H1 (cell line): Measurements from ENCODE around the gene HES7. TPM values are rescaled to one million over a fixed set of nuclear protein-coding genes. Genes with fewer than 3 reads are reported as not detected.

ENCODE experiments used
- CTCF ChIA-PET: fragments of 300-600 bp; sonication (Branson Sonifier 250); formaldehyde crosslinking; loops from one replicate; lab custom pipeline; 2021; ENCODE audit not compliant: partially characterized antibody; lab: Charles Lee
- POLR2A ChIA-PET: fragments of 300-600 bp; sonication (Branson Sonifier 250); formaldehyde crosslinking; loops from one replicate; lab custom pipeline; 2021; ENCODE audit warnings: inconsistent platforms; ENCODE audit not compliant: partially characterized antibody; lab: Charles Lee
- DNase-seq, 2 experiments: peaks; one replicate each; pipeline versions ENCODE4 v3.0.0 to v3.0.0-alpha.2; 2010 to 2022; ENCODE audit warnings: low spot score in 2 of 2, low read depth in 1 of 2, mixed read lengths in 1 of 2
- FAIRE-seq: peaks from 2 replicates; lab custom pipeline; 2011; peaks lifted over from hg19 to GRCh38; lab: Jason Lieb, UNC
- H2AFZ ChIP-seq: 2 replicates; pipeline ENCODE4 v1.8.1; 2012; ENCODE audit warnings: low read length, inconsistent platforms
- H2AK5ac ChIP-seq: 2 replicates; pipeline ENCODE4 v1.6.1; 2013; ENCODE audit warnings: low read depth, low read length
- H2BK120ac ChIP-seq: replicated peaks from 2 replicates; pipeline ENCODE3; 2013; ENCODE audit warnings: low read depth, low read length, inconsistent platforms
- H2BK12ac ChIP-seq: 2 replicates; pipeline ENCODE4 v1.6.1; 2013; ENCODE audit warnings: low read depth, low read length
- H2BK15ac ChIP-seq: 2 replicates; pipeline ENCODE4 v1.6.1; 2013; ENCODE audit warnings: low read length
- H2BK20ac ChIP-seq: 2 replicates; pipeline ENCODE4 v1.6.1; 2013; ENCODE audit warnings: low read length
- H2BK5ac ChIP-seq: 2 replicates; pipeline ENCODE4 v1.6.1; 2013; ENCODE audit warnings: low read depth, low read length
- H3K14ac ChIP-seq: 2 replicates; pipeline ENCODE4 v1.6.1; 2013; ENCODE audit warnings: inconsistent platforms; ENCODE audit not compliant: insufficient read length
- H3K18ac ChIP-seq: 2 replicates; pipeline ENCODE4 v1.6.1; 2013; ENCODE audit warnings: low read length; ENCODE audit errors: extremely low read depth
- H3K23ac ChIP-seq: 2 replicates; pipeline ENCODE4 v1.6.1; 2013; ENCODE audit warnings: inconsistent platforms; ENCODE audit not compliant: insufficient read length
- H3K23me2 ChIP-seq: 2 replicates; pipeline ENCODE4 v1.6.1; 2013; ENCODE audit warnings: low read depth, low read length
- H3K27ac ChIP-seq: 2 replicates; pipeline ENCODE4 v1.6.1; 2011; ENCODE audit warnings: low read depth, low read length, inconsistent platforms
- H3K27me3 ChIP-seq, 4 experiments: replicated peaks in 1 of 4; 1 replicate in 1 of 4; 2 replicates in 3 of 4; pipeline versions ENCODE4 v1.6.1 to v1.8.1; 2011 to 2013; ENCODE audit warnings: low read length in 3 of 4, mild to moderate bottlenecking in 3 of 4, inconsistent platforms in 2 of 4, mixed read lengths in 2 of 4, moderate library complexity in 1 of 4; ENCODE audit not compliant: control insufficient read depth in 3 of 4, insufficient read depth in 3 of 4; ENCODE audit errors: extremely low read depth in 1 of 4
- H3K36me3 ChIP-seq, 4 experiments: 2 replicates each; pipeline versions ENCODE4 v1.6.1 to v1.8.1; 2011 to 2013; ENCODE audit warnings: mild to moderate bottlenecking in 4 of 4, low read length in 3 of 4, moderate library complexity in 2 of 4, control low read depth in 1 of 4, inconsistent platforms in 1 of 4; ENCODE audit not compliant: insufficient read depth in 4 of 4, control insufficient read depth in 2 of 4
- H3K4ac ChIP-seq: replicated peaks from 2 replicates; pipeline ENCODE3; 2013; ENCODE audit warnings: low read length, low read depth, mixed read lengths, inconsistent platforms; ENCODE audit not compliant: insufficient read length
- H3K4me1 ChIP-seq, 4 experiments: replicated peaks in 1 of 4; 1 replicate in 1 of 4; 2 replicates in 3 of 4; pipeline versions ENCODE4 v1.6.1 to v1.8.1; 2011 to 2013; ENCODE audit warnings: low read length in 3 of 4, inconsistent platforms in 2 of 4, mixed read lengths in 1 of 4; ENCODE audit not compliant: insufficient read depth in 4 of 4, control insufficient read depth in 3 of 4
- H3K4me2 ChIP-seq, 2 experiments: 2 replicates each; pipeline versions ENCODE4 v1.6.1 to v1.8.1; 2011 to 2013; ENCODE audit warnings: low read depth in 2 of 2, low read length in 2 of 2, control low read depth in 1 of 2, inconsistent platforms in 1 of 2, mild to moderate bottlenecking in 1 of 2; ENCODE audit not compliant: insufficient read depth in 1 of 2
- H3K4me3 ChIP-seq, 4 experiments: fragments of 200-600, 300-600 bp in 1 of 4; sonication (generic), shearing (Covaris generic), sonication (Bioruptor Twin) in 1 of 4; 2 replicates each; pipeline versions ENCODE4 v1.5.1 to v1.8.1; 2011 to 2016; ENCODE audit warnings: low read length in 4 of 4, low read depth in 3 of 4, control low read depth in 2 of 4, inconsistent platforms in 2 of 4, mild to moderate bottlenecking in 2 of 4, mixed read lengths in 1 of 4, moderate library complexity in 1 of 4; ENCODE audit not compliant: insufficient read depth in 2 of 4; ENCODE audit errors: extremely low read depth in 1 of 4
- H3K56ac ChIP-seq: replicated peaks from 2 replicates; pipeline ENCODE3; 2013; ENCODE audit warnings: low read depth, mild to moderate bottlenecking, mixed read lengths, low read length, inconsistent platforms; ENCODE audit not compliant: insufficient read length
- H3K79me1 ChIP-seq: 2 replicates; pipeline ENCODE4 v1.6.1; 2013; ENCODE audit warnings: low read depth, low read length, control low read depth
- H3K79me2 ChIP-seq, 2 experiments: 2 replicates each; pipeline versions ENCODE4 v1.6.1 to v1.8.1; 2012 to 2013; ENCODE audit warnings: low read length in 2 of 2, mild to moderate bottlenecking in 2 of 2, inconsistent platforms in 1 of 2; ENCODE audit not compliant: insufficient read depth in 2 of 2, control insufficient read depth in 1 of 2
- H3K9ac ChIP-seq, 4 experiments: replicated peaks in 1 of 4; 1 replicate in 1 of 4; 2 replicates in 3 of 4; pipeline versions ENCODE4 v1.6.1 to v1.8.1; 2011 to 2013; ENCODE audit warnings: low read depth in 3 of 4, low read length in 3 of 4, control low read depth in 2 of 4, mild to moderate bottlenecking in 2 of 4, moderate library complexity in 2 of 4, inconsistent platforms in 1 of 4; ENCODE audit errors: extremely low read depth in 1 of 4
- H3K9me3 ChIP-seq, 2 experiments: 2 replicates each; pipeline versions ENCODE4 v1.6.1 to v1.8.1; 2012 to 2013; ENCODE audit warnings: mild to moderate bottlenecking in 2 of 2, moderate library complexity in 2 of 2, control low read depth in 1 of 2, inconsistent platforms in 1 of 2, low read depth in 1 of 2, low read length in 1 of 2, mixed read lengths in 1 of 2; ENCODE audit not compliant: insufficient read depth in 2 of 2
- H4K20me1 ChIP-seq, 2 experiments: replicated peaks in 1 of 2; 2 replicates each; pipeline versions ENCODE3 to v1.8.1; 2011 to 2013; ENCODE audit warnings: inconsistent platforms in 2 of 2, low read length in 2 of 2, mild to moderate bottlenecking in 1 of 2; ENCODE audit not compliant: insufficient read depth in 2 of 2, control insufficient read depth in 1 of 2
- H4K5ac ChIP-seq: 2 replicates; pipeline ENCODE4 v1.6.1; 2013; ENCODE audit warnings: low read length, low read depth, mixed read lengths, inconsistent platforms; ENCODE audit not compliant: insufficient read length
- H4K8ac ChIP-seq: 2 replicates; pipeline ENCODE4 v1.8.0; 2013; ENCODE audit warnings: mild to moderate bottlenecking, moderate library complexity, low read length, inconsistent platforms; ENCODE audit not compliant: insufficient read depth; ENCODE audit errors: extremely low read depth
- H4K91ac ChIP-seq: replicated peaks from 2 replicates; pipeline ENCODE3; 2013; ENCODE audit warnings: low read length, mixed read lengths, inconsistent platforms; ENCODE audit not compliant: insufficient read length
- BACH1 ChIP-seq: IDR thresholded peaks from 2 replicates; pipeline ENCODE4 v1.6.1; 2012; ENCODE audit warnings: low read length, improper control_type of control experiment
- CBX8 ChIP-seq: fragments of 300-800, 300-1000 bp; sonication (generic); IDR thresholded peaks from 2 replicates; pipeline ENCODE4 v1.7.1; 2016; ENCODE audit warnings: low read depth, low read length, borderline replicate concordance
- CEBPB ChIP-seq: IDR thresholded peaks from 2 replicates; pipeline ENCODE4 v1.6.1; 2012; ENCODE audit warnings: low read depth, low read length
- KDM4A ChIP-seq: IDR thresholded peaks from one replicate; pipeline ENCODE4 v1.7.1; 2012; ENCODE audit warnings: low read depth, mild to moderate bottlenecking, moderate library complexity, low read length, inconsistent platforms; ENCODE audit not compliant: severe bottlenecking
- NRF1 ChIP-seq: IDR thresholded peaks from 2 replicates; pipeline ENCODE4 v1.6.1; 2011; ENCODE audit warnings: mild to moderate bottlenecking, low read depth, low read length, improper control_type of control experiment
- POU5F1 ChIP-seq: IDR thresholded peaks from 2 replicates; pipeline ENCODE4 v1.6.1; 2011; ENCODE audit warnings: low read depth, mild to moderate bottlenecking, low read length, moderate library complexity
- RNF2 ChIP-seq: fragments of 200-900, 300-1000 bp; sonication (generic); IDR thresholded peaks from 2 replicates; pipeline ENCODE4 v1.7.1; 2016; ENCODE audit warnings: borderline replicate concordance, low read depth, mild to moderate bottlenecking, antibody characterized with exemption, low read length; ENCODE audit not compliant: poor library complexity, severe bottlenecking; ENCODE audit errors: missing control alignments
- SAP30 ChIP-seq: fragments of 300-600 bp; sonication (generic); IDR thresholded peaks from 2 replicates; pipeline ENCODE4 v1.7.1; 2012; ENCODE audit warnings: low read length, moderate library complexity, mild to moderate bottlenecking, inconsistent platforms; ENCODE audit not compliant: insufficient read depth, insufficient replicate concordance
- SP1 ChIP-seq: IDR thresholded peaks from 2 replicates; pipeline ENCODE4 v1.6.1; 2011; ENCODE audit warnings: low read depth, low read length
- TBP ChIP-seq: IDR thresholded peaks from 2 replicates; pipeline ENCODE4 v1.6.1; 2011; ENCODE audit warnings: low read depth, low read length, improper control_type of control experiment
- ZNF274 ChIP-seq: IDR thresholded peaks from 2 replicates; pipeline ENCODE4 v1.7.0; 2012; ENCODE audit warnings: low read length, borderline replicate concordance; ENCODE audit errors: extremely low read depth
- WGBS, 2 experiments: shearing (Covaris generic) in 1 of 2; methylation state at CpG; one replicate each; pipeline versions ENCODE4 v1.1.6 to v1.1.7; 2013 to 2015; ENCODE audit warnings: low lambda C conversion rate in 2 of 2, mixed read lengths in 2 of 2, inconsistent platforms in 1 of 2, low coverage in 1 of 2, missing lambda C conversion rate in 1 of 2; ENCODE audit not compliant: insufficient replicate concordance in 2 of 2, insufficient coverage in 1 of 2, insufficient read length in 1 of 2; ENCODE audit errors: extremely low coverage in 1 of 2, missing lambda C conversion rate in 1 of 2; 5-methylcytosine and 5-hydroxymethylcytosine counted together
- polyA plus RNA-seq, 7 experiments: library from polyadenylated mRNA; depleted of rRNA in 3 of 7; stranded (reverse) in 5 of 7; unstranded in 2 of 7; fragments of >200 nt in 5 of 7; fragments of 200-250 nt in 2 of 7; gene quantifications; 1 replicate in 5 of 7; 2 replicates in 1 of 7; 4 replicates in 1 of 7; pipeline versions ENCODE4 v1.2.1 to v1.2.3, GENCODE V29; 2011 to 2013; ENCODE audit warnings: missing spikeins in 2 of 7, mixed read lengths in 2 of 7
- total RNA-seq: library from RNA; stranded (reverse); fragmentation: NEBNext Ultra II Directional; extraction: Animal tissue kit (Norgen Biotek cat#: 25700); gene quantifications from 2 replicates; pipeline ENCODE4 v1.2.1, GENCODE V29; 2021

Gene HES7
- total and polyA plus RNA-seq, 2 of the 8 experiments (the other 6 are each of a cell fraction or from before 2014, with no cell fraction given) = 0.20 to 0.32 TPM

GRCh38 chr17:8116776-8117175 lies 7.1 kb downstream of the HES7 start:
- no peak overlapping the region for H3K18ac ChIP-seq
- H2BK20ac ChIP-seq = no peak overlapping the region
- H3K36me3 ChIP-seq = no peaks in the 10 kb centered on the region
- H4K8ac ChIP-seq = no peak overlapping the region
- H3K23ac ChIP-seq = no peak overlapping the region
- no peak overlapping the region for H3K27ac ChIP-seq
- no peak overlapping the region for H4K91ac ChIP-seq
- H4K20me1 ChIP-seq = peaks cover 0 to 3% of the 10 kb centered on the region in 2 experiments
- H3K56ac ChIP-seq = no peak overlapping the region
- H4K5ac ChIP-seq = no peak overlapping the region
- H3K4me2 ChIP-seq = peak overlapping the region in 1 of 2 experiments; percentile 88; a peak in 1 of 4 replicates
- no peak overlapping the region for H2BK5ac ChIP-seq
- no peaks in the 10 kb centered on the region for H3K9me3 ChIP-seq
- WGBS, 2 experiments = 65% methylated on average over 18 of the region's 18 CpGs; no CpG with 5 or more reads in 1 of the 2 experiments
- H2AFZ ChIP-seq = no peak overlapping the region
- H3K4ac ChIP-seq = no peak overlapping the region
- CTCF ChIA-PET = interaction anchor here (0.7 to 23.3 kb wide), 7 partner anchors 7 to 60 kb away, joined by 3 to 501 read pairs (median 40); partner anchors contain the start of genes ALOX12B and TMEM107
- H3K4me1 ChIP-seq = peaks cover 0 to 7% (median 4%) of the 10 kb centered on the region in 4 experiments; a peak in 5 of 7 replicates
- no peaks in the 10 kb centered on the region for H3K79me2 ChIP-seq
- no peaks in the 10 kb centered on the region for H3K79me1 ChIP-seq
- H3K23me2 ChIP-seq = peaks cover 19% of the 10 kb centered on the region
- POLR2A ChIA-PET = interaction anchor here (0.9 to 1.3 kb wide), 4 partner anchors 17 to 56 kb away, joined by 3 to 4 read pairs (median 3); no protein-coding TSS in a partner anchor
- H2AK5ac ChIP-seq = no peak overlapping the region
- no peak overlapping the region; the same call in 1 of the 2 replicates for H2BK15ac ChIP-seq
- no peak for TF ChIP-seq SAP30
- TF ChIP-seq CEBPB = no peak
- TF ChIP-seq ZNF274 = no peak
- TF ChIP-seq CBX8 = no peak
- TF ChIP-seq POU5F1 = no peak
- no peak for TF ChIP-seq BACH1
- TF ChIP-seq NRF1 = no peak
- no peak for TF ChIP-seq RNF2
- TF ChIP-seq TBP = no peak
- TF ChIP-seq SP1 = no peak
- no peak for TF ChIP-seq KDM4A
- DNase-seq = no peak
- no peak overlapping the region for H3K14ac ChIP-seq
- H2BK120ac ChIP-seq = no peak overlapping the region
- H3K27me3 ChIP-seq = peaks cover 9 to 51% (median 40%) of the 10 kb centered on the region in 4 experiments
- H3K9ac ChIP-seq = no peak overlapping the region
- no peak overlapping the region for H3K4me3 ChIP-seq
- no peak for FAIRE-seq
- H2BK12ac ChIP-seq = no peak overlapping the region
